SHP77 (cell line): ENCODE results near the gene KPNA6.
"Not testable (repeated sequence)": the region's sequence is repeated elsewhere in the genome, so short reads cannot be mapped to it uniquely, and the experiment has no call there.

Source experiments
- DNase-seq, 2 experiments: peaks; one replicate each; lab custom pipeline; 2025; lab: John Stamatoyannopoulos, UW

KPNA6 gene

DNA sequence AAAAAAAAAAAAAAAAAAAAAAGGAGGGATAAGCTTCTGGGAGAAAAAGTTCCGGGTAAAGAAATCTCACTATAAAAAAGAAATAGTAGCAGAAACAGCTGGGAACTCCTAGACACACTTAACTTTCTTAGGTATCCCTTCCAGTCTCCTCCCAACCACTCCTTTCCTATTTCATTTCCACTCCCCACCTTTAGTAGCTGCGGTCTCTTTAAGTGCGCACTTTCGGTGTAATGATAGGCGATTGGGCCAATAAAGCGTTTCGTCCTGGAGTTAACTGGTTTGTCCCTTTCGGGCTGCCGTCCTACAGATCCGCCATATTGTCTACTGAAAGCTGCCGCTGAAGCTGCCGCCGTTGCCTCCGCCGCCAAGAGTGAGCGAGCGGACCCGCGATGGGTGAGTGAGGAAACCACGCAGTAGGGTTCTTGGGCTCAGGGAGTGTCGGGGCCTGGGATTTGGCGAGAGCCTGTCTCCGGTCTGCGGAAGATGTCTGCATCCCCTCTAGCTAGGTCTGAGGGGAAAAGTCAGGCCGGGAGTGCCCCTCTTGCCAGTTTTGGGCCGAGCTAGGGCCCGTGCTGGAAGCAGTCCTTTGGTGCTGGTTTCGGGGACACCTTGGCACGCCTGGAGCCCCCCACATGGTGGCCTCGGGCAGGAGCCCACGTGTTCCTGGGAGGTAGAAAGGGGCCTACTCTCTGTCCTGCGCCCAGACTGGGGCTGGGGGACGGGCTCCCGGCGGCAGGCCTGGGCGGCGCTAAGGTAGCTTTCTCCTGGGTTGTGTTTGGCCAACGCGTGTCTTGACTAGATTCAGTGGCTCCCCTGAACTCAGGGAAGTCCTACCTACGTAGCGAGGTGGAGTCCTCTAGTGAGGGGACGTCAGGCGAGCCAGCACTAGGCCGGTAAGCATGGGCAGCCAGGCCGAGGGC, at the start of gene KPNA6:
Gene KPNA6 (plus strand): TSS at position 315 of the 920 bp plus-strand sequence. CDS start 75 bp downstream, at position 390.
- DNase-seq, result peak; percentile 95

GRCh38 chr1:32060914-32061313, 46.9 kb upstream of the KPNA6 start:
- no peak for DNase-seq

- DNase-seq, result no peak
Measured at GRCh38 chr1:32062867-32063230, 45.0 kb upstream of the KPNA6 start.

- peak; percentile 2 to 15 for DNase-seq
Measured at GRCh38 chr1:32063261-32063681, 44.6 kb upstream of the KPNA6 start.

GRCh38 chr1:32065613-32066488, 42.0 kb upstream of the KPNA6 start:
- DNase-seq, result not testable (repeated sequence)

DNA sequence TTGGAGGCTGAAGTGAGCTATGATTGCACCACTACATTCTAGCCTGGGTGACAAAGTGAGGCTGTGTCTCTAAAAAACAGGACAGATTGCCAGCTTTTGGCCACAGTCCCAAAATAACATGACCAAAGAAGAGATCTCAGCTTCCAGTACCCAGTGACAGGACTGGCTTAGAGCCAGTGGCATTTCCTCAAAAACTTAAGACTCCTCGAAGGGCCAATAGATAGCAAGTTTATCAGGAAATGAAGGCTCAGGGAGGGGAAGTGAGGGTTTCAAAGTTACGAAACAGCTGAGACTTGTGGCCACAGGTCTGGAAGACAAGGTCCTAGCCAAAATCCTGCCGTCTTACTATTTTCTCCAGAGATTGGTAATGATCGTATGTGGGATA, 41.4 kb upstream of the KPNA6 start:
- DNase-seq, result peak in 1 of 2 experiments; percentile 45

DNA sequence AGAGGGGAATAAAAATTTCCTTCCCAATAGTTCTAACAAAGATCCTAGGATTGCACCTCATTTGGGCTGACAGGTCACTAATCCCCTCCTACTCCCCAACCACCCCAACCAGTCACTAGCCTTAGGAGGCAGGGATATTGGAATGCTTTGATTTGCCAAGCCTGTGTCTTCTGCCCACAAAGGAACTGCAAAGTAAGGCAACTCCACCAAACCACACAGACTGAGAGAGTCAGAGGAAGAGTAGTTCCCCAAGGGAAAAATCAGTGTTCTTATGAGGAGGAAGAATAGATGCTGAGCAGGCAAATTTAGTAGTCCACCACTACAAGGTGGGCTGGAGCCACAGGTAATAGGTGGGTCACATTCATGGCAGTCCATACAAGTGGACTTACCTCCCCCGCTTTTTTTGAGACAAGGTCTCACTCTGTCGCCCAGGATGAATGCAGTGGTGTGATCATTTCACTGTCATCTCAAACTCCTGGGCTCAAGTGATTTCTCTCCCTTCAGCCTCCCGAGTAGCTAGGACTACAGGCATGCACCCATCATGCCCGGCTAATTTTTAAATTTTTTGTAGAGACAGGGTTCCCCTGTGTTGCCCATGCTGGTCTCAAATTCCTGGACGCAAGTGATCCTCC, 38.8 kb upstream of the KPNA6 start:
- no peak for DNase-seq

DNA sequence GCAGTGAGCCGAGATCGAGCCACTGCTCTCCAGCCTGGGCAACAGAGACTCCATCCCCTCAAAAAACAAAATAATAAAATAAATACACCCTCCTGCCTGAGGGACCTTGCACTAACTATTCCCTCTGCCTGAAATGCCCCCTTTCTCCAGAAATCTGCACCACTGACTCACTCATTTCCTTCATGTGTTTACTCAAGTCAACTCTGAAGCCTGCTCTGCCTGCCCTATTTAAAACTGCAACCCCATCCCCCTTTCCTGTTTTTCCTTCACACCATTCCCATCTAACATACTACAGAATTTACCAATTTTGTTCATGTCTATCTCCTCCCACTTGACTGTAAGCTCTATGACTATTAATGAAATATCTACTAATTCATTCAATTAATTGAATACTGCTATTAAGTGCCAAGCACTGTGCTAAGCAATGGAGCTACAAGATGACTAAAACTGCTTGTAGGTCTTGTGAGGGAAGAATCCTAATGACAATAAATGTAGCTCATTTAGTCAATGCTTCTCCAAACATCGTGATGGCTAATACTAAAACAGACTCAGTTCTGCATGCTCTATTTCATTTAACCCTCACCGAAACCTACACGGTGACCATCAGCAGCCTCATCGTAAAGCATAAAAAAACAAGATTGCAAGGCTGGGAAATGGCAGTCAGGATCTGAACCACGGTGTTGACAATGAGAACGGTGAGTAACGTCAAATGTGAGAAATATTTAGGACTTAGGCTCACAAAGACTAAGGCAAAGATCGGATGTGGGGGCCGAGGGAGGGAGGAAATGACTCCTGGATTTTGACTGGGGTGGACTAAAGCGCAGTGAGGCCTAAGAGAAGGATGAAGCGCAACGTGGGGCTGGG, 35.9 kb upstream of the KPNA6 start:
- DNase-seq, result peak; percentile 9 to 22

- DNase-seq, result peak; percentile 98 to 99
Measured at GRCh38 chr1:32072622-32073298, 35.1 kb upstream of the KPNA6 start, which contains the start of gene TMEM39B. Gene TMEM39B, plus strand, starts transcription at chr1:32072939. Its CDS starts 109 bp downstream, at chr1:32073048.

DNA sequence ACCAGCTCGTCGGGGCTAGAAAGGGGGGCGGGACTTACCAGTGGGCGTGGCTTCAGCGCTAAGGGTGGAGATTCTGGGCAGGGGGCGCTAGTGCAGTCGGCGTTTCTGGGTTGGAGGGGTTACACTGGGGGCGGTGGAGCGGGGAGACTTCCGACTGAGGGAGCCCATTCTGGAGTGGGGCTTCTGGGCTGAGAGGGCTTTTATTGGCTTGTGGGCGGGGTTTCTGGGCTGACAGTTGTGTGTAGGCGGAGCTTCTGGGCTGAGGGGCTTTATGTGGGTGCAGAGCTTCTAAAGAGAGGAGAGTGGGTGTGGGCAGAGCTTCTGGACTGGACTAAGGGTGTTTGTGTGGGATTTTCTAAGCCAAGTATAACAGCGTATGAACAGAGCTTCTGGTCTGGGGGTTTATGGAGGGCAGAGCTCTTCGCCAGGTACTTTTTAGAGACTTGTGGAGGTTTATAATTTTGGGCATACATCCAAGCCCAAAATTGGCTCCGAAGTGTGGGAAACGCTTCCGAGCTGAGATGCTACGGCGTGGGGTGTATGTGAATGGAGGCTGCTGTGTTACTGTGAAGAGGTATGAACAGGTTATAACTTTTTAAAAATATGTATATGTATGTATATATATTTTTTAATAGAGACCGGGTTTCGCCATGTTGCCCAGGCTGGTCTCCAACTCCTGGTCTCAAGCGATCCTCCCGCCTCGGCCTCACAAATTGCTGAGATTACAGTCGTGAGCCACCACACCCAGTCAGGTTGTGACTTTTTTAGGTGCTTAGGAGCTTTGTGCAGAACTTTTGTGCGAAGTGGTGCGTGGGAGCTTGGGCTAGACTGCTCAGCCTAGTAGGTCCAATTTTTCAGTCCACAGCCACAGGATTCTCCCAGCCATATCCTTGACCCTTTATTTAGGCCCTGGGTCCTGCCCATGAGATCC, 34.3 kb upstream of the KPNA6 start:
- DNase-seq, result no peak

GRCh38 chr1:32074841-32075240, 33.0 kb upstream of the KPNA6 start:
- no peak for DNase-seq

DNA sequence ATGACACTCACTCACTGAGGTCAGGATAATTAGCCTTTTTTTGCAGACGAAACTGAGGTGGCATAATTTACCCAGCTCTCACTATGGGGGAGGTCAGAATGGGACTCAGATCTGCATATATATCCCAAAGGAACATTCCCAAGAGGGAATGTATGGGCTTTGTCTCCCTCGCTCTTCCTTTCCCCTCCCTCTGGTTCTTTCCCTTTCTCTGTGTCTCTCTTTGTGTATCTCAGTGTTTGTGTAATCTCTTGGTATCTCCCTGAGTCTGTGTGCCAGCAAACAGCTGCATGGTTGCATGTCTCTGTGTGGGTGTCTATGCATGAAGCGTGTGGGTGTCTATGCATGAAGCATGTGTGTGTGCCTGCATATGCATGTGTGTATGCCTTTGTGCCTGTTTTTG, 30.4 kb upstream of the KPNA6 start:
- DNase-seq, result no peak

- no peak for DNase-seq
Measured at GRCh38 chr1:32082022-32082421, 25.8 kb upstream of the KPNA6 start.

- not testable (repeated sequence) for DNase-seq
Measured at GRCh38 chr1:32086381-32086780, 21.5 kb upstream of the KPNA6 start.

- no peak for DNase-seq
Measured at GRCh38 chr1:32091176-32091575, 16.7 kb upstream of the KPNA6 start.

GRCh38 chr1:32091591-32091990, 16.3 kb upstream of the KPNA6 start:
- DNase-seq, result no peak

DNA sequence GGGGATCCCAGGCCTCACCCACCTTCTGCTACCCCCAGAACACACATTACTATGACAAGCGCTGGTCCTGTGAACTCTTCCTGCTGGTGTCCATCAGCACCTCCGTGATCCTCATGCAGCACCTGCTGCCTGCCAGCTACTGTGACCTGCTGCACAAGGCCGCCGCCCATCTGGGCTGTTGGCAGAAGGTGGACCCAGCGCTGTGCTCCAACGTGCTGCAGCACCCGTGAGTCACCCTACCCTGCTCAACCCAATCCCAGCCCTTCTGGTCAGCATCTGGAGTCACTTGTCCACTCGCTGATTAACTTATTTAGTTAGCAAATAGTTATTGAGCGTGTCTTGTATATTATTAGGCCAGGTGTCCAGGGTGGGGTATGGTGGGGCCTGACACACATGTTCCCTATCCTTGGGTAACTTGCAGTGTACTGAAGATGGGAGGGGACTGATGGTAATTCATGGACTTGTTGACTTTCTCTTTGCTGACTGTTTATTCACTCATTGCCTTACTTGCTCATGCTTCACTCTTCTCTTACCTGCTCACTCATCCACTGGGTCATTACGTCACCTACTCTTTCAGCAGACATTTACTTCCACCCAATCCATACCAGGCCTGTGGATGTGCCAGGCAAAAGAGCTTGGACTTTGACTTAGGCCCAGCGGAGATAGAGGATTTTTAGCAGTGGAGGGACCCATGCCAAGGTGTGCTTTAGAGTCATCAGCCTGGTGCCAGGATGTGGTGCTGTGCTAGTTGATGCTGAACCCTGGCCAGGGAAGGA, 12.9 kb upstream of the KPNA6 start:
- no peak for DNase-seq

- DNase-seq, result no peak
Measured at GRCh38 chr1:32099426-32099825, 8.4 kb upstream of the KPNA6 start.

DNA sequence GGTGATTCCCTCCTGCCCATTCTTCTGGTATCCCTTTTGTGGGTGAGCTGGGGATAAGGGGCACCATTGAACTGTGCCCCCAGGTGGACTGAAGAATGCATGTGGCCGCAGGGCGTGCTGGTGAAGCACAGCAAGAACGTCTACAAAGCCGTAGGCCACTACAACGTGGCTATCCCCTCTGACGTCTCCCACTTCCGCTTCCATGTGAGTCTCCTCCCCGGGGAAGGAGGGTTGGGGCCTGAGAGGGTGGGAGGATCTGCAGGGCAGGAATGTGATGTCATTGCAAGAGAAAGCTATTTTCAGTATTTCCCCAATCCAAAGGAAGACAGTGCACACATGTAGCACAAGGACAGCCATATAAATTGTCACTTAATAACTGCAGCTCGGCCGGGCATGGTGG, 7.5 kb upstream of the KPNA6 start:
- no peak for DNase-seq
